Stomach (tissue), 9 donors: ENCODE measurements around the gene ZNF24. TPM values are rescaled to one million over a fixed set of nuclear protein-coding genes. Genes with fewer than 3 reads are reported as not detected.

Experiments
- DNase-seq, 2 donors: peaks; one replicate each; pipeline versions ENCODE4 v3.0.0 to v3.0.0-alpha.2; 2013 to 2019
- H3K27ac ChIP-seq, 5 donors: fragments of 200-600 bp in 4 of 5; sonication (generic) in 4 of 5; one replicate each; pipeline ENCODE4 v1.5.1; 2013 to 2019; ENCODE audit warnings: mild to moderate bottlenecking in 1 of 5, moderate library complexity in 1 of 5
- H3K27me3 ChIP-seq, 3 donors: fragments of 200-600 bp; sonication (generic); one replicate each; pipeline ENCODE4 v1.5.1; 2017 to 2019; ENCODE audit warnings: mixed run types in 1 of 3
- H3K36me3 ChIP-seq, 4 donors: fragments of 200-600 bp; sonication (generic); 1 replicate in 3 of 4; 2 replicates in 1 of 4; pipeline ENCODE4 v1.5.1; 2016 to 2019
- H3K4me1 ChIP-seq, 4 donors: fragments of 200-600 bp; sonication (generic); one replicate each; pipeline ENCODE4 v1.5.1; 2016 to 2019
- H3K4me3 ChIP-seq, 4 donors: fragments of 200-600 bp; sonication (generic) in 3 of 4; one replicate each; pipeline ENCODE4 v1.5.1; 2016 to 2019; ENCODE audit warnings: mild to moderate bottlenecking in 1 of 4
- H3K9me3 ChIP-seq, 4 donors: fragments of 200-600 bp; sonication (generic); one replicate each; pipeline ENCODE4 v1.5.1; 2016 to 2019
- EP300 ChIP-seq: sonication (generic); formaldehyde crosslinking; IDR thresholded peaks from one replicate; pipeline ENCODE4 v1.6.1; 2017; ENCODE audit warnings: antibody characterized with exemption
- POLR2A ChIP-seq, 4 donors: fragments of 450-650 bp; IDR thresholded peaks; one replicate each; pipeline ENCODE4 v1.6.1; 2016; ENCODE audit warnings: antibody characterized with exemption in 4 of 4, control low read depth in 2 of 4, mild to moderate bottlenecking in 1 of 4, moderate library complexity in 1 of 4
- POLR2AphosphoS5 ChIP-seq, 3 donors: sonication (generic); formaldehyde crosslinking; IDR thresholded peaks; one replicate each; pipeline ENCODE4 v1.6.1; 2016; ENCODE audit warnings: antibody characterized with exemption in 3 of 3
- WGBS, 5 donors: extraction: QIAGEN DNeasy Blood & Tissue Kit in 3 of 5; methylation state at CpG; one replicate each; pipeline versions ENCODE4 v1.1.5 to v1.1.7; 2013 to 2018; 5-methylcytosine and 5-hydroxymethylcytosine counted together
- intact Hi-C: fragments of 100-400 bp; cut with DNase I; formaldehyde crosslinking; loops from one replicate; pipeline ENCODE4 v1.15.1; 2023; ENCODE audit warnings: low total_unique reads
- polyA plus RNA-seq, 3 donors: library from polyadenylated mRNA; stranded (reverse); fragments of 200-250 nt; gene quantifications; one replicate each; pipeline ENCODE4 v1.2.3, GENCODE V29; 2013
- total RNA-seq, 5 donors: library from RNA; depleted of rRNA; stranded (reverse); fragments of >200 nt; gene quantifications; one replicate each; pipeline versions ENCODE4 v1.1.0 to v1.2.3, GENCODE V29; 2014 to 2016
- TF ChIP-seq, protein P1 (sequence below), 7 experiments: fragments of 450-650 bp in 4 of 7; fragments of 200-600 bp in 3 of 7; sonication (generic) in 3 of 7; IDR thresholded peaks; one replicate each; pipeline ENCODE4 v1.5.1; 2016 to 2019; ENCODE audit warnings: antibody characterized with exemption in 7 of 7, control low read depth in 2 of 7, mild to moderate bottlenecking in 1 of 7
- donor health status: healthy with polysubstance abuse.
- donor health status: Bipolar disorder and iron deficiency.
- donor health status: healthy.

ZNF24 gene
- total and polyA plus RNA-seq, 8 donors = 10.5 to 76.2 (median 29.5) TPM

GRCh38 chr18:35284841-35285240 lies 59.4 kb downstream of the ZNF24 start:
- H3K4me1 ChIP-seq = peaks cover 6 to 19% (median 12%) of the 10 kb centered on the region in 4 donors
- no peak for TF ChIP-seq EP300
- TF ChIP-seq POLR2A (IDR thresholded peaks at IDR 0.05) = no peak
- TF ChIP-seq, protein P1, sequence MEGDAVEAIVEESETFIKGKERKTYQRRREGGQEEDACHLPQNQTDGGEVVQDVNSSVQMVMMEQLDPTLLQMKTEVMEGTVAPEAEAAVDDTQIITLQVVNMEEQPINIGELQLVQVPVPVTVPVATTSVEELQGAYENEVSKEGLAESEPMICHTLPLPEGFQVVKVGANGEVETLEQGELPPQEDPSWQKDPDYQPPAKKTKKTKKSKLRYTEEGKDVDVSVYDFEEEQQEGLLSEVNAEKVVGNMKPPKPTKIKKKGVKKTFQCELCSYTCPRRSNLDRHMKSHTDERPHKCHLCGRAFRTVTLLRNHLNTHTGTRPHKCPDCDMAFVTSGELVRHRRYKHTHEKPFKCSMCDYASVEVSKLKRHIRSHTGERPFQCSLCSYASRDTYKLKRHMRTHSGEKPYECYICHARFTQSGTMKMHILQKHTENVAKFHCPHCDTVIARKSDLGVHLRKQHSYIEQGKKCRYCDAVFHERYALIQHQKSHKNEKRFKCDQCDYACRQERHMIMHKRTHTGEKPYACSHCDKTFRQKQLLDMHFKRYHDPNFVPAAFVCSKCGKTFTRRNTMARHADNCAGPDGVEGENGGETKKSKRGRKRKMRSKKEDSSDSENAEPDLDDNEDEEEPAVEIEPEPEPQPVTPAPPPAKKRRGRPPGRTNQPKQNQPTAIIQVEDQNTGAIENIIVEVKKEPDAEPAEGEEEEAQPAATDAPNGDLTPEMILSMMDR (IDR thresholded peaks at IDR 0.05) = no peak
- TF ChIP-seq POLR2AphosphoS5 (IDR thresholded peaks at IDR 0.05) = no peak
- 95 to 100% (median 98%) methylated on average over 2 to 3 of the region's 3 CpGs for WGBS, 5 donors
- intact Hi-C loops = no loop called here
- H3K36me3 ChIP-seq = peaks cover 0 to 20% (median 15%) of the 10 kb centered on the region in 4 donors
- peaks cover 0 to 5% (median 0%) of the 10 kb centered on the region in 4 donors for H3K9me3 ChIP-seq
- H3K27me3 ChIP-seq = no peaks in the 10 kb centered on the region
- H3K27ac ChIP-seq = no peak overlapping the region
- H3K4me3 ChIP-seq = no peak overlapping the region
- no peak for DNase-seq

- TF ChIP-seq POLR2AphosphoS5 (IDR thresholded peaks at IDR 0.05) = no peak
- TF ChIP-seq POLR2A (IDR thresholded peaks at IDR 0.05) = no peak
- no peak for TF ChIP-seq EP300
- TF ChIP-seq, protein P1 (IDR thresholded peaks at IDR 0.05) = no peak
- WGBS, 5 donors = 88 to 100% (median 97%) methylated on average over 2 to 7 of the region's 7 CpGs
- H3K36me3 ChIP-seq = peaks cover 0 to 20% (median 15%) of the 10 kb centered on the region in 4 donors
- peaks cover 0 to 5% (median 0%) of the 10 kb centered on the region in 4 donors for H3K9me3 ChIP-seq
- no peak overlapping the region for H3K27ac ChIP-seq
- no peaks in the 10 kb centered on the region for H3K27me3 ChIP-seq
- no peak for DNase-seq
- H3K4me1 ChIP-seq = peaks cover 3 to 16% (median 9%) of the 10 kb centered on the region in 4 donors
- no peak overlapping the region for H3K4me3 ChIP-seq
- intact Hi-C loops = no loop called here
Observed at GRCh38 chr18:35283923-35284794, 60.1 kb downstream of the ZNF24 start.

- TF ChIP-seq POLR2A (IDR thresholded peaks at IDR 0.05) (no peak), EP300 (no peak), POLR2AphosphoS5 (IDR thresholded peaks at IDR 0.05) (no peak)
- TF ChIP-seq, protein P1 (IDR thresholded peaks at IDR 0.05) = no peak
- WGBS, 5 donors = 62 to 90% (median 84%) methylated on average over 1 of the region's 1 CpG
- Histone ChIP-seq H3K4me1 (peaks cover 0 to 3% (median 0%) of the 10 kb centered on the region in 4 donors), H3K9me3 (peaks cover 0 to 5% (median 0%) of the 10 kb centered on the region in 4 donors), H3K27ac (no peak overlapping the region), H3K36me3 (peaks cover 0 to 20% (median 15%) of the 10 kb centered on the region in 4 donors), H3K4me3 (no peak overlapping the region), H3K27me3 (no peaks in the 10 kb centered on the region)
- intact Hi-C loops = no loop called here
- no peak for DNase-seq
Observed at GRCh38 chr18:35282353-35282752, 61.9 kb downstream of the ZNF24 start.

Other genes starting within 250 kb of the ZNF24 start
- gene ZNF397, start 103.4 kb downstream of the ZNF24 start, total RNA-seq = 10 to 100 TPM; 15.4 to 45.5 (median 32.1) TPM
- gene ZNF397, start 103.4 kb downstream of the ZNF24 start, polyA plus RNA-seq = 10 to 100 TPM; 10.9 to 20.2 (median 10.9) TPM
- 10 to 100 TPM in 3 of 5 donors, 1 to 10 TPM in 2; 9.3 to 22.0 (median 12.7) TPM for gene ZSCAN30, start 54.2 kb downstream of the ZNF24 start, total RNA-seq
- 1 to 10 TPM; 3.7 to 6.2 (median 6.1) TPM for gene ZSCAN30, start 54.2 kb downstream of the ZNF24 start, polyA plus RNA-seq
- gene ZNF396, start 32.9 kb upstream of the ZNF24 start, total RNA-seq = 1 to 10 TPM in 4 of 5 donors, not detected in 1; 3.9 to 7.6 (median 5.5) TPM
- 1 to 10 TPM; 1.3 to 4.3 (median 1.8) TPM for gene ZNF396, start 32.9 kb upstream of the ZNF24 start, polyA plus RNA-seq
- 10 to 100 TPM in 3 of 5 donors, 1 to 10 TPM in 1, not detected in 1; 8.7 to 54.3 (median 12.7) TPM for gene INO80C, start 153.5 kb upstream of the ZNF24 start, total RNA-seq
- 10 to 100 TPM; 29.6 to 66.7 (median 35.9) TPM for gene INO80C, start 153.5 kb upstream of the ZNF24 start, polyA plus RNA-seq
- gene GALNT1, start 237.3 kb upstream of the ZNF24 start, total RNA-seq = 10 to 100 TPM; 11.2 to 83.9 (median 30.7) TPM
- 10 to 100 TPM; 12.3 to 14.2 (median 13.4) TPM for gene GALNT1, start 237.3 kb upstream of the ZNF24 start, polyA plus RNA-seq